Limb (tissue), 2 donors: Measurements from ENCODE around the gene KRT7.

Experiments
- DNase-seq, 2 donors: peaks; one replicate each; pipeline ENCODE4 v3.0.0-alpha.2; 2016; ENCODE audit errors: extremely low spot score in 2 of 2

The KRT7 gene

GRCh38 chr12:52232674-52233461 lies at the start of gene KRT7:
KRT7 (plus strand) TSS chr12:52233243; CDS start chr12:52233297, 54 bp downstream.
- no peak for DNase-seq

- peak in 1 of 2 donors; percentile 55 for DNase-seq
Observed at GRCh38 chr12:52183544-52183910, 49.5 kb upstream of the KRT7 start.

- DNase-seq = no peak
Observed at GRCh38 chr12:52183971-52184370, 49.1 kb upstream of the KRT7 start.

DNA sequence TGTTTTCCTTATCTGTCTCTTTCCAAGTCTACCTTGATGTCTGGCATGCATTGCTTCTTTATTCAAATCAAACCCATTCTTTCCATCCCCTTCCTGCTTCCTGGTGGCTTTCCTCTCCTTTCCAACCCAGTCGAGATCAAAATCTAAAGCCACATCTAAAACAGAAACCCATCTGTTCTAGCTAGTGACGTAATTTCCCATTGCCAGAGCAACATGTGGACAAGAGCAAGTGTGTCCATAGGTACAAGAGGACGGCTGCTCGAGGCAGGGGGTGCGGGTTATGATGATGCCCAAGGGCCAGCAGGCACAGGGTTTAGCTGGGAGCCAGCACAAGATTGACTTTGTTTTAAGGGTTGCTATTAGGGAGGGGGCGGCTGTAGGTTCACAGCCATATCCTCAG lies 48.2 kb upstream of the KRT7 start:
- no peak for DNase-seq

DNA sequence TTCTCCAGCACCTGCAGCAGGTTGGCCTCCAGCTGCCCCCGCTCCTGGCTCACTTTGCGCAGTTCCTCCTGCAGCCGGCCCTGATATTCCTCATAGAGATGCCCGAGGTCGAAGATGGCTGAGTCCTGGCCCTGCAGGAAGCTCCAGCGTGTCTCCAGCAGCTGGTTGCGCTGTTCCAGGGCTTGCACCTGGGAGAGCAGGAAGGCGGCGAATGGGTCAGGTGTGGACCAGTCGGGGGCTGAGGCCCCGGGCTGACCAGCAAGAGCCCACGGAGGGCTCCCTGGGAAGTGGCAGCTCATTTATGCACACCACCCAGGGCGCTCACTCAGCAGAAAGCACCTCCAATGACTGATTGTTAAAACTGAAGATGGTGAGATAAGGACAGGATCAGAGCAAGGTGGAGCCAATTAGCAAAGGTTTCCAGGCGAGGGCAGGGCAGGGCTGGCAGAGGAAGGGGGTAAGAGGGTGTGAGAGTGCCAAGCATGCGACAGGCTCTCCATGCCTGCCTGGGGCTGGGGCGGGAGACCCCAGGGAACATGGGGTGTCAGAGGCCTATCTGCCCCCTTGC lies 47.6 kb upstream of the KRT7 start:
- DNase-seq = no peak

- no peak for DNase-seq
Observed at GRCh38 chr12:52186118-52186840, 46.8 kb upstream of the KRT7 start.

- DNase-seq = no peak
Observed at GRCh38 chr12:52187206-52187605, 45.8 kb upstream of the KRT7 start.

GRCh38 chr12:52187640-52188039 lies 45.4 kb upstream of the KRT7 start:
- no peak for DNase-seq

DNA sequence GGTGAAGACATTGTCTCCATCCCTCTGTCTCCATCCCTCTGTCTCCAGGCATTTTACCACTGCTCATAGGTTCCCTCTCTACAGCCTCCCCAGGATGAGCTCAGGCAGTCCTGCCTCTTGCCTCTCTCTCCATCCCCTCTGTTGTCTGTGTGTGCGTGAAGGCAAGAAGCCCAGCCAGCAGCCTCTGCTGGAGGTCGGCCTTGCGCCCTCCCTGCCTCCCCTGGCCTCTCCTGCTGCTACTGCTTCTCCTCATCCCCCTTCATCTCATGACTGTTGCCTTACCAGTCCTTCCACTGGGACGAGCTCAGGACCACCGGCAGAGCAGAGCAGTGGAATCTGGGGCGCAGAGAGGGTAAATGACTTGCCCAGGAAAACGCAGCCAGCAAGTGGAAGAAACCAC lies 44.4 kb upstream of the KRT7 start:
- DNase-seq = no peak

GRCh38 chr12:52189376-52190174 lies 43.5 kb upstream of the KRT7 start:
- no peak for DNase-seq

DNA sequence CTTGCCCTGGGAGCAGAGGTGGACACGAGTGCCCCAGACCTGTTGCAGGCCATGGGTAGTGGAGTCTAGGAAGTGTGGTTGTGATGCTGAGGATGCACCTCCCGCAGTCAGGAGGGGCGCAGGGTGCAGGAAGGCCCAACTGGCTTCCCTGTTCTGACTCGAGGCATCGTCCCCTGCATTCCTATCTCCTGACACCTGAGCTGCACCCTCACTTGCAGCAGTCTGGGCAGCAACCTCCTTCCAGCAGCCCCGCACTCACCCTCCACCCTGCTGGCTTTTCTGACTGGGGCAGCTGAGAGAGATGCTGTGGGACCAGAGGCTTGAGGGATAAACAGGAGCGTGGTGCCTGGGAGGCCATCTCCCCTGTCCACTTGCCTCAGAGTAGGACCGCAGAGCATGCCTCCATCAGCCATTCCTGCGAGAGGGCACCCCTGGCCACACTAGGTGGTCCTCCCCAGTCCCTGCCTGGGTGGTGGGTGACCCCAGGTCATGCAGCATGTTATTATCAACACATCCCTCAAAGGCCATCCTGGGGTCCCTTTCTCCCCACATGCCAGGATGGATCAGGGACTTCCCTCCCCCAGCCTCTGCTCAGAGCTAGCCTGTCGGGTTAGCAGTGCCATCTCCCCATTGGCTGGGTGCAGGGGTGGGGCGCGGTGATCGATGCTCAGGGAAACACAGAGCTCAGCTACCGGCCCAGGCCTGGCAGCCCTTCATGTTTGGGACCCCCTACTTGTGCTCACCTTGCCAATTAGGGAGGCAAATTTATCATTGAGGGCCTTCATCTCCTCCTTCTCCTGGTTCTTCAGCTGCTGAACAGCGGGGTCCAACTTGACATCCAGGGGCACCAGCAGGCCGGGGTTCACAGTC lies 41.9 kb upstream of the KRT7 start:
- DNase-seq = no peak

GRCh38 chr12:52191841-52192791 lies 40.9 kb upstream of the KRT7 start, which contains the start of gene KRT80:
KRT80 (minus strand) TSS chr12:52192014; CDS start chr12:52191902, 112 bp downstream.
- DNase-seq = peak; percentile 76 to 79

DNA sequence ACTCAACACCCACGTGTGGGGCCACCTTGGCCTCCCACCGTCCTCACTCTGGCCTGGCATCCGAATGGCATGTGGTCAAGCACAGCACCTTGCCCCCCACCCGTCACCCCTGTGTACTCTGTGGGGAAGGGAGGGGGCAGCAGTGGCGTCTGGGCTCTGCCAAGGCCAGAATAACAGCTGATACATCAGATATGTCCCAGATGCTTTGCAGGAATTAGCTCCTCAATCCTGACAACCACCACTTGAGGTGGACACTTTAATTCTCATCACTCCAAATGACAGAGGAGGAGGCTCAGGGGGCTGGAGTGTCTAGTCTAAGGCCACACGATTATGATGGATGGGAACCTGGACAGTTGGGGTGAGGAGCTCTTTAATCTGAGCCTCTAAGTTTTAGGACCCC lies 39.5 kb upstream of the KRT7 start:
- DNase-seq = no peak

DNA sequence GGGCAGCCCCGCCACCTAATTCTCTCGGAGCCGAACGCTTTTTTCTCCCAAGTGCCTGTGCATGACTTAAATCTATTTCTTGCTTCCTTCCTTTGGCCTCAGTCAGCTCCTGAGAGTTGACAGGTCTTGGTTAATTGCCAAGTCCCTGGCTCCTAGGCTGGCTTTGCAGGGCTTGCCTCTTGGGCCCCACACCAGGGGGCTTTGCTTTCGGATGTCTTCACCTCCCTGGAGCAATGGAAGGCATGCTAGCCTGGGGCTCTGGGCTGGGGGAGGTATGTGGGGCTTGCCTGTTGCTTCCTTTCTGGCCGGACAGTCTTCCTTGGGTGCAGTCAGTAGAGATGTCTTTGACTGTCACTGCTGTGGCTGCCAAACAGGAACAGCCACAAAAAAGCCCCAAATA lies 39.1 kb upstream of the KRT7 start:
- no peak for DNase-seq

DNA sequence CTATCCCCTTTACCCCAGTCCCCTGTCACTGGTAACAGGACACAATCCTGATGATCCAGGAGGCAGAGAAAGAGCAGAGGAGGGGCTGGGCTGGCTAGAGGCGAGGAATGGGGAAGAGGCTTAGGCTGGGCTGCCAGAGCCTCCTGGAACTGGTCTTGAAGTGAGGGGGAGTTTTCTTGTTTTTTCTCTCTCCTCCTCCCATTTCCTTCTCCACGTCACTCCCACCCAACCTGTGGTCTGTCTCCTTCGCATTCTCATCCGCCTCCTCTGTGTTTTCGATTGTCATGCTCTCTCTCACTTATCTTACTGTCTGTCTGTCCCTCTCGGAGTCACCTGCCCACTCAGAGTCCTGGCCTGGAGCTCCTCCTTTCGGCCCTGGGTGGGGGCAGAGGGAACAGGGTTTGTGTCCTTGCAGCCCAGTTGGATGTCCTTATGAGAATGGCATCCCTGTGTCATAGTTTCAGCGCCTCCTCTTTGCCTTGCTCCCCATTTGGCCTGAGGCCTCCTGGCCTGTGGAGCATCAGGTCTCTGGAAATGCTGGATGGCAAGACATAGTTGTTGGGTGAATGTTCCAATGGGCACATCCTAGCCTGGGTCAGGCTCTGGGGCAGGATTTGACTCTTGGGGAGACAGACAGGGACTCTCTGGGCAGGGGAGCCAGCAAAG lies 37.8 kb upstream of the KRT7 start:
- DNase-seq = no peak

GRCh38 chr12:52197371-52198231 lies 35.4 kb upstream of the KRT7 start:
- no peak for DNase-seq

DNA sequence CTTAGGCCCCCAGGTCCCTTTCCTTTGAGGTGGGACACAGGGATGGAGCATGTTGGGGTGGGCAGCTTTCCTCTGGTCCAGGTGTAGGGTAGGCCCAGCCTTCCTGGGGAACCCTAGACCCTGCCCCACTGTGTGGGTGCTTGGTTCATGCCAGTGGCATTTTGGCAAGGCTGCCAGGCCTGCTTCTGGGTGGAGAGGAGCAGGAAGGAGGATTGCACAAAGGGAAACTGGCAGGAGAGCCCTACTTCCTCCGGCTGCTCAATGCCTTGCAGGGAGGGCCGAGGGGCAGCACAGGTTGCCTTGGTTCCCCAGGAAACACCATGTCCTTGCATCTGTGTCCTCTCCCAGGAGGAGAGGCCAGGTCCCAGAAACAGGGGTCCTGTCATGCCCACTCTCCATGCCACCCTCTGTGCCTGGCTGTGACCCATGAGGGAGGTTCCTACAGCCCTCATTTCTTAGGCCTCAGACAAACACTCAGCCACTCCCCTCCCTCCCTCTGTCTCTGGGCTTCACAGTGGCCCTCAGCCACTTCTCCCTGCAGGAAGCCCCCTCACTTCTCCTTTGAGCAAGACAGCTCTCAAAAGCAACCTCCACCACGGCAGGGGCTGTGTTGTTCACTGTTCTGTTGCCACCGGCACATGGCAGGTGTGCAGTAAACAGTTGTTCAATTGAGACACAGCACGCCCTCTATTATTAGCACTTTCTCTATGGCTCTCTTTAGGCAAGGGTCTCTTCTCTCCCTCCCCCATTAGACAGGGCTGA lies 34.4 kb upstream of the KRT7 start:
- no peak for DNase-seq
